Vagina (tissue), 2 donors: ENCODE data around the gene PRTG.

ENCODE experiments used
- CTCF ChIP-seq, 3 experiments: fragments of 450-650 bp in 2 of 3; fragments of 200-600 bp in 1 of 3; sonication (generic) in 1 of 3; IDR thresholded peaks; one replicate each; pipeline ENCODE4 v1.5.1; 2017 to 2019; ENCODE audit warnings: antibody characterized with exemption in 3 of 3, mild to moderate bottlenecking in 2 of 3, moderate library complexity in 2 of 3
- POLR2A ChIP-seq, 2 donors: fragments of 450-650 bp; IDR thresholded peaks; one replicate each; pipeline ENCODE4 v1.6.1; 2017; ENCODE audit warnings: antibody characterized with exemption in 2 of 2, mild to moderate bottlenecking in 2 of 2, moderate library complexity in 2 of 2
- POLR2AphosphoS5 ChIP-seq, 2 donors: sonication (generic); formaldehyde crosslinking; IDR thresholded peaks; one replicate each; pipeline ENCODE4 v1.9.0; 2017; ENCODE audit warnings: antibody characterized with exemption in 2 of 2, mild to moderate bottlenecking in 2 of 2, low read depth in 1 of 2; ENCODE audit not compliant: insufficient read depth in 1 of 2

GRCh38 chr15:55740359-55740878, 2.5 kb downstream of the PRTG start:
- TF ChIP-seq CTCF (IDR thresholded peaks at IDR 0.05) (no peak), POLR2A (IDR thresholded peaks at IDR 0.05) (no peak), POLR2AphosphoS5 (IDR thresholded peaks at IDR 0.05; ENCODE audit: insufficient read depth in 1 of 2, low read depth in 1 of 2) (no peak)
